Stomach (tissue), 4 donors: ENCODE measurements around the gene IRAK3.
A peak's percentile ranks its signal among the peaks of the same experiment; 100 is the strongest.

Source experiments
- EP300 ChIP-seq: sonication (generic); formaldehyde crosslinking; IDR thresholded peaks from one replicate; pipeline ENCODE4 v1.6.1; 2017; ENCODE audit warnings: antibody characterized with exemption
- POLR2A ChIP-seq, 4 donors: fragments of 450-650 bp; IDR thresholded peaks; one replicate each; pipeline ENCODE4 v1.6.1; 2016; ENCODE audit warnings: antibody characterized with exemption in 4 of 4, control low read depth in 2 of 4, mild to moderate bottlenecking in 1 of 4, moderate library complexity in 1 of 4

GRCh38 chr12:66169221-66170170 is 19.5 kb upstream of the IRAK3 start, which contains the start of gene TMBIM4:
- TF ChIP-seq EP300 (no peak), POLR2A (IDR thresholded peaks at IDR 0.05) (peak in 2 of 4 donors; percentile 10 to 68)
